ENCODE data around the gene ZGPAT. TPM values are rescaled to one million over a fixed set of nuclear protein-coding genes. Genes with fewer than 3 reads are reported as not detected.

Gene ZGPAT
- total and polyA plus RNA-seq, 7 donors: 18.5 to 44.9 (median 22.5) TPM

- Histone ChIP-seq H3K36me3 (peaks cover 6 to 29% (median 11%) of the 10 kb centered on the region in 4 donors), H3K27me3 (no peaks in the 10 kb centered on the region), H3K27ac (no peak within 1 kb of the TSS), H3K4me3 (peak within 1 kb of the TSS in 3 of 4 donors; percentile 19 to 29 (median 28)), H3K9me3 (no peaks in the 10 kb centered on the region), H3K4me1 (peaks cover 0 to 43% (median 37%) of the 10 kb centered on the region in 4 donors)
- intact Hi-C loops (cut with DNase I): no loop called here
- TF ChIP-seq POLR2AphosphoS5 (IDR thresholded peaks at IDR 0.05): peak in 2 of 4 donors; percentile 35 to 41
- TF ChIP-seq EP300 (IDR thresholded peaks at IDR 0.05): no peak
- WGBS, 2 donors: 5 to 15% methylated on average over 52 of the region's 52 CpGs
- peak; percentile 62 for DNase-seq
These were observed 11.0 kb upstream of the ZGPAT start, which contains the start of gene TNFRSF6B for GRCh38 chr20:63696628-63697356. Gene TNFRSF6B, plus strand, starts transcription at chr20:63696652. Its CDS starts 116 bp downstream, at chr20:63696768.

GRCh38 chr20:63697357-63697867 is 10.4 kb upstream of the ZGPAT start:
- Histone ChIP-seq H3K27me3 (no peaks in the 10 kb centered on the region), H3K9me3 (no peaks in the 10 kb centered on the region), H3K4me3 (peak overlapping the region in 1 of 4 donors; percentile 29), H3K36me3 (peaks cover 6 to 25% (median 11%) of the 10 kb centered on the region in 4 donors), H3K27ac (no peak overlapping the region), H3K4me1 (peaks cover 0 to 43% (median 37%) of the 10 kb centered on the region in 4 donors)
- peak; percentile 64 for DNase-seq
- WGBS, 2 donors: 43 to 62% methylated on average over 7 of the region's 7 CpGs
- no peak for TF ChIP-seq EP300 (IDR thresholded peaks at IDR 0.05)
- TF ChIP-seq CTCF (IDR thresholded peaks at IDR 0.05): no peak
- no peak for TF ChIP-seq POLR2A (IDR thresholded peaks at IDR 0.05)
- peak in 1 of 4 donors; percentile 8 for TF ChIP-seq POLR2AphosphoS5 (IDR thresholded peaks at IDR 0.05)
- intact Hi-C loops (cut with DNase I): no loop called here

GRCh38 chr20:63697868-63698545 is 9.8 kb upstream of the ZGPAT start:
- H3K4me1 ChIP-seq: peaks cover 0 to 43% (median 37%) of the 10 kb centered on the region in 4 donors
- no peaks in the 10 kb centered on the region for H3K27me3 ChIP-seq
- TF ChIP-seq POLR2A (IDR thresholded peaks at IDR 0.05) (no peak), CTCF (IDR thresholded peaks at IDR 0.05) (no peak), EP300 (IDR thresholded peaks at IDR 0.05) (no peak), POLR2AphosphoS5 (IDR thresholded peaks at IDR 0.05) (no peak)
- H3K9me3 ChIP-seq: no peaks in the 10 kb centered on the region
- peak; percentile 66 for DNase-seq
- H3K36me3 ChIP-seq: peaks cover 6 to 26% (median 11%) of the 10 kb centered on the region in 4 donors
- H3K27ac ChIP-seq: peak overlapping the region in 1 of 4 donors; percentile 69
- H3K4me3 ChIP-seq: no peak overlapping the region
- WGBS, 2 donors: 87 to 90% methylated on average over 40 of the region's 40 CpGs
- intact Hi-C loops (cut with DNase I): no loop called here

GRCh38 chr20:63698739-63699465 is 8.9 kb upstream of the ZGPAT start:
- no peak for TF ChIP-seq CTCF (IDR thresholded peaks at IDR 0.05)
- peak in 3 of 4 donors; percentile 26 to 74 (median 28) for TF ChIP-seq POLR2AphosphoS5 (IDR thresholded peaks at IDR 0.05)
- TF ChIP-seq POLR2A (IDR thresholded peaks at IDR 0.05): no peak
- TF ChIP-seq EP300 (IDR thresholded peaks at IDR 0.05): peak in 1 of 4 donors; percentile 61
- DNase-seq: peak; percentile 83
- H3K27ac ChIP-seq: peak overlapping the region in 3 of 4 donors; percentile 56 to 69 (median 57)
- intact Hi-C loops (cut with DNase I): no loop called here
- no peak overlapping the region for H3K4me3 ChIP-seq
- no peaks in the 10 kb centered on the region for H3K27me3 ChIP-seq
- WGBS, 2 donors: 62 to 67% methylated on average over 19 of the region's 19 CpGs
- peaks cover 2 to 35% (median 9%) of the 10 kb centered on the region in 4 donors for H3K36me3 ChIP-seq
- H3K9me3 ChIP-seq: no peaks in the 10 kb centered on the region
- H3K4me1 ChIP-seq: peaks cover 0 to 43% (median 37%) of the 10 kb centered on the region in 4 donors
